Measurements from ENCODE around the gene SLC16A2.

Gene SLC16A2

GRCh38 chrX:74421036-74421739, at the start of gene SLC16A2:
SLC16A2 (plus strand) TSS chrX:74421493; CDS start chrX:74421638, 145 bp downstream.
- peak; percentile 92 for DNase-seq (ENCODE audit: low read depth, low spot score)

DNA sequence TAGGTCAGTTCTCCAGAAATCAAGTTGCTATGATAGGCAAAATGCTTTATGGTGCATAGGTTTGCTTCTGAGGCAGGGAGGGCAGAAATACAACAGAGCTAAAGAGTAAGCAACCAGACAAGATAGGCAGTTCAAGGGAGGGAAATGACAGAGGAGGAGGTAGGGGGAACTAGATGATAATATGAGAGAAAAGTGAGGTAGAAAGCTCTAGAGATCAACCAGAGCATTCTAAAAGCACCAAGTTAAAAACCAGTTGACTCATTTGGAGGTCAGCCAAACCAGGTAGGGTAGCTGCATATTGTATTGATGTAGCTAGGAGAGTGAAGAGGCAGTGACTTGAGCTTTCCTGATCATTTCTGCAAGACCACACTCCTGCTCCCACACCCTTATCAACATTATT, 49.0 kb upstream of the SLC16A2 start:
- no peak for DNase-seq (ENCODE audit: low read depth, low spot score)

DNA sequence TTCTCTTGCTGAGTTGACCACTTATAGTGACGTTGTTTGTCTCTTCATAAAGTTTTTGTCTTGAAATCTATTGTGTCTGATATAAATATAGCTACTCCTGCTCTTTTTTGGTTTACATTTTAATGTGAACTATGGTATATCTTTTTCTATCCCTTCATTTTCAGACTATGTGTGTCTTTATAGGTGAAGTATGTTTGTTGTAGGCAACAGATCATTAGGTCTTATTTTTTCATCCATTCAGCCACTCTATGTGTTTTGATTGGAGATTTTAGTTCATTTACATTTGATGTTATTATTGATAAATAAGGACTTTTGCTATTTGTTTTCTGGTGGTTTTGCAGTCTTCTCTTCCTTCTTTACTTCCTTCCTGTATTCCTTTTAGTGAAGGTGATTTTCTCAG, 44.0 kb upstream of the SLC16A2 start:
- no peak for DNase-seq (ENCODE audit: low read depth, low spot score)

DNA sequence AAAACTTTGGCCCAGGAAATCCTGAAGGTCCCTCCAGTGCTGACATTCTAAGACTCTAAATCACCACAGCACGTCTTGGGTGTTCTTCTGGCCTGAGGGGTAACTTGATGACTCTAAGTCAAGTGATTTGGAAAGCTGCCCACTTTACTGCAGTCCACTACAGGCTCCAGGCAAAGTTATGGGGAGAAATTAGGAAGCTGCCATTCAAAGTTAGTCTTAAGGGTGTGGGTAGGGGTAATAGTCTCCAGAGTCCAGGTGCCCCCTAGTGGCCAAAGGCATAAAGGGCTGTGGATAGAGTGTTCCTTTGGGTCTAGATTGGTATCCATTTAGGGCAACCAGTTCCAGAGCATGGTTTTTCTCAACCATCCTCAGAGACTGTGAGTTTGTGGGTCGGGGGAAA, 38.7 kb upstream of the SLC16A2 start:
- DNase-seq (ENCODE audit: low read depth, low spot score), result peak; percentile 90

DNA sequence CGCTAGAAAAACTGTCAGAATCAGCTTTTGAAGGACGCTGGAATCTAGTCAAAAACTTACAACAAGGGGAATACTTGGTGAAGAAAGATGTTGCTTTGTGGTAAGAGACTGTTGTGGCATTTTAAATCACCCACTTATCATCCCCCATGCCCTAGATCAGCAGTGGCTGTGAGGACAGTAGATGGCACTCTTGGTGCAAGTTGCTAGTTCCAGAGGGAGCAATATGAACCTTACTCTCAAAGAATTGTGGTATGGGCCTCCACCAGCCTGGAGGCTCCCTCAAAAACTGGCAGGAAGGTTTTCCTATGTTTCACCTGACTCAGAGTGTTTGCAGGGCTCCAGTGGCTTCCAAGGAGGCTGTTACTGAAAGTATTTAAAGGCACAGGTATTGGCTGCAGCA, 37.7 kb upstream of the SLC16A2 start:
- peak; percentile 69 for DNase-seq (ENCODE audit: low read depth, low spot score)

GRCh38 chrX:74389016-74389722, 32.1 kb upstream of the SLC16A2 start:
- DNase-seq (ENCODE audit: low read depth, low spot score), result no peak

GRCh38 chrX:74395556-74395955, 25.7 kb upstream of the SLC16A2 start:
- DNase-seq (ENCODE audit: low read depth, low spot score), result no peak

GRCh38 chrX:74405973-74406489, 15.3 kb upstream of the SLC16A2 start:
- DNase-seq (ENCODE audit: low read depth, low spot score), result no peak

GRCh38 chrX:74408304-74408703, 13.0 kb upstream of the SLC16A2 start:
- no peak for DNase-seq (ENCODE audit: low read depth, low spot score)

DNA sequence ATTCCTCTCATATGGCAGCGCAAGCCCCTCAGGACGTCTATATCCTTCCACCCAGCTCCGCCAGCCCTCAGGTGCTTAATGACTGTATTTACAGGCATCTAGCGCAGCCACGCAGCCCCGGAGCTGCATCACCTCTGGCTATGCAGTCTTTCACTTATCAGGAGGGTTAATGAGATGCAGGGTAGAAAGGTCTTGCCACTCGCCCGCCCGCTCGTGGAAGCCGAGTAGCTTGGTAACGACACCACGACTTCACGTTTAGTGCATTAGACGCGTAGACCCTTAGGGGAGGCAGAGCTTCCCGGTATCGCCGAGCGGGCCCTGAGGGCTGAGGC, 1.5 kb upstream of the SLC16A2 start:
- DNase-seq (ENCODE audit: low read depth, low spot score), result peak; percentile 72

DNA sequence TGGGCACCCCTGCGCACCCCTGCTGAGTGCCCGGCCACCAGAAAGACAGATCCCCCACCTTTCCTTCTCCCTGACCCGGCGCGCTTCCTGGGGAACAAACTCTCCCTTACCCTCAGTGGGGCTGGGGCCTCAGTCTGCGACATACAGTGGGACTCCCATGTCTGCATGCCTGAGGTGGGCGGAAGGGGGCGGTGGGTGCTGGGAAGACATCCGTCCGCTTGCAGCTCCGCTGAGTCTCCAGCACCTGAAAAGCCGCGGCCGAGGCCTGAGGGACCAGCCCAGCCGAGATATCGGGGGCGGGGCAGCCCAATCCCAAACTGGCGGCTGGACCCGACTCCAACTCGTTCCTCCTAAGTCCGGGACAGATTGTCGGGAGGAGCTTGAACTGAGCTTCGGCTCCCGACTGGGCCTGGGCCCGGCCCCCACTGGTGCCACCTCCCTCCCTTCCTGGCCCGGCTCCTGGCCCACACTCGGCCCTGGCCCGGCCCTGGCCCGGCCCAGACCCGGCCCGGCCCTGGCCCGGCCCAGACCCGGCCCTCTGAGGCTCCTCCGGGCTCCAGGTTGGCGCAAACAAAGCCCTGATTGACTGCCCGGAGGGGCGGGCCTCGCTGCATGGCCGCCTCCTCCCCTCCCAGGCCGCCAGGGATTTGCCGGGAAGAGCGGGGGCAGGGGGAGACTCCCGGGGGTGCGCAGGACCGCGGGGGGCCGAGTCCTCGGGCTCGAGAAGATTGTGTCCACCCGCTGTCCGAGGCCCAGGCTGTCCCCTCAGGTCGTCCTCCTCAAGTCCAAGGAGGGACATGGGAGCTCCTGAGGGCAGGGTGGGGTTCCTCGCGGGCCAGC, 877 bp upstream of the SLC16A2 start:
- peak; percentile 91 for DNase-seq (ENCODE audit: low read depth, low spot score)

GRCh38 chrX:74421740-74422352, 553 bp downstream of the SLC16A2 start:
- DNase-seq (ENCODE audit: low read depth, low spot score), result peak; percentile 16

DNA sequence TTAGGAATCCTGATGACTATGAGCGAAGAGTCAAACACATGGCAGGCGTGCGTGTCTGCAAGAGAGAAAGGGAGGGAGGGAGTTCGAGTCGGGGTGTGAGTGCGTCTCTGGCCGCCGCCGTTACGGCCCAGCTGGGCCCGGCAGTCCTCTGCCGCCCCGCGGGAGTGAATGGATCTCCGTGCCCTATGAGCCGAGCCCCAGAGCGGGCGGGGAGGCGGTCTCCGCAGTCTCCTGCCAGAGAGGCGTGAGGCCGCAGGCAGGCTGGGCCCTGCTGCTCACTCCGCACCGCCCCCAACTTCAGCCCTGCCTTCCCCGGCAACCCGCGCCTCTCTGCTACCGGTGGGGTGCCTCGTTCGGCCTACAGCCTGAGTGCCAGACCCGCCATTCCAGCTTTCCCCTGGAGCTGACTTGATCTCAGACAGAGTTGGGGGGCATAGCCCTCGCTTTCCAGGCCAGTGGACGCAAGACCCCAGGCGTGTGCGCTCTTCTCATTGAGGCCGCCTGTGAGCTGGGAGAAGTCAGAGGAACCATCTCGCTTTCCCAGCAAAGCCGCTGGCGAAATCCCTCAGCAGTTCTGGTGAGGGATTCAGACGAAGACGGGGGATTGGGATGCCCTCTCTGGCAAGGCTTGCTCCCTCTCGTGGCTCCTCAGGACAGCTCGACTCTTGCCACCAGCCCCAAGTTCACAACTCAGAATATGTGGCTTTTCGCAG, 1.4 kb downstream of the SLC16A2 start:
- DNase-seq (ENCODE audit: low read depth, low spot score), result peak; percentile 87

GRCh38 chrX:74423289-74423998, 2.2 kb downstream of the SLC16A2 start:
- DNase-seq (ENCODE audit: low read depth, low spot score), result peak; percentile 23

- no peak for DNase-seq (ENCODE audit: low read depth, low spot score)
These were observed 4.8 kb downstream of the SLC16A2 start for GRCh38 chrX:74426071-74426470.

- DNase-seq (ENCODE audit: low read depth, low spot score), result no peak
These were observed 5.3 kb downstream of the SLC16A2 start for GRCh38 chrX:74426615-74427014.

GRCh38 chrX:74431797-74432196, 10.5 kb downstream of the SLC16A2 start:
- peak; percentile 16 for DNase-seq (ENCODE audit: low read depth, low spot score)

GRCh38 chrX:74434336-74434735, 13.0 kb downstream of the SLC16A2 start:
- DNase-seq (ENCODE audit: low read depth, low spot score), result no peak

- peak; percentile 54 for DNase-seq (ENCODE audit: low read depth, low spot score)
These were observed 16.2 kb downstream of the SLC16A2 start for GRCh38 chrX:74437530-74437929.

- no peak for DNase-seq (ENCODE audit: low read depth, low spot score)
These were observed 17.5 kb downstream of the SLC16A2 start for GRCh38 chrX:74438764-74439163.

Measured in ELF-1 (cell line).